Breast epithelium (tissue), 4 donors: ENCODE data around the gene HNRNPUL1. TPM values are rescaled to one million over a fixed set of nuclear protein-coding genes. Genes with fewer than 3 reads are reported as not detected.
A peak's percentile ranks its signal among the peaks of the same experiment; 100 is the strongest.

ENCODE experiments used
- DNase-seq, 2 donors: peaks; one replicate each; pipeline ENCODE4 v3.0.0-alpha.2; 2019; ENCODE audit warnings: low spot score in 2 of 2
- H3K27ac ChIP-seq, 2 donors: fragments of 200-600 bp; sonication (generic) in 1 of 2; one replicate each; pipeline ENCODE4 v1.5.1; 2016 to 2019; ENCODE audit warnings: mild to moderate bottlenecking in 1 of 2
- H3K27me3 ChIP-seq, 2 donors: fragments of 200-600 bp; sonication (generic) in 1 of 2; one replicate each; pipeline versions ENCODE4 v1.5.1 to v1.6.0; 2017 to 2019; ENCODE audit warnings: control low read depth in 1 of 2, mild to moderate bottlenecking in 1 of 2
- H3K36me3 ChIP-seq: fragments of 200-600 bp; one replicate; pipeline ENCODE4 v1.5.1; 2019
- H3K4me1 ChIP-seq, 2 donors: fragments of 200-600 bp; sonication (generic); one replicate each; pipeline ENCODE4 v1.5.1; 2016 to 2019; ENCODE audit warnings: control low read depth in 1 of 2
- H3K4me3 ChIP-seq, 3 donors: fragments of 200-600 bp; sonication (generic); 1 replicate in 2 of 3; 2 replicates in 1 of 3; pipeline ENCODE4 v1.5.1; 2016 to 2019; ENCODE audit warnings: mild to moderate bottlenecking in 3 of 3, moderate library complexity in 2 of 3
- H3K9me3 ChIP-seq, 2 donors: fragments of 200-600 bp; sonication (generic) in 1 of 2; one replicate each; pipeline ENCODE4 v1.5.1; 2016 to 2019; ENCODE audit warnings: control low read depth in 1 of 2
- POLR2A ChIP-seq: fragments of 450-650 bp; IDR thresholded peaks from one replicate; pipeline ENCODE4 v1.6.1; 2016; ENCODE audit warnings: antibody characterized with exemption, mild to moderate bottlenecking, moderate library complexity
- POLR2AphosphoS5 ChIP-seq, 3 donors: sonication (generic); formaldehyde crosslinking; IDR thresholded peaks; one replicate each; pipeline ENCODE4 v1.6.1; 2017; ENCODE audit warnings: antibody characterized with exemption in 3 of 3
- intact Hi-C: fragments of 100-400 bp; cut with DNase I; formaldehyde crosslinking; loops from one replicate; pipeline ENCODE4 v1.15.1; 2023; ENCODE audit warnings: low total_unique reads
- total RNA-seq, 3 donors: library from RNA; depleted of rRNA; stranded (reverse); fragments of >200 nt; gene quantifications; one replicate each; pipeline ENCODE4 v1.1.0, GENCODE V29; 2016
- TF ChIP-seq, protein P1 (sequence below), 3 donors: fragments of 450-650 bp; IDR thresholded peaks; one replicate each; pipeline ENCODE4 v1.5.1; 2016 to 2017; ENCODE audit warnings: antibody characterized with exemption in 3 of 3, mild to moderate bottlenecking in 3 of 3, moderate library complexity in 3 of 3

The HNRNPUL1 gene
- total RNA-seq, 3 donors from 2014 or later: 116 to 146 (median 125) TPM

DNA sequence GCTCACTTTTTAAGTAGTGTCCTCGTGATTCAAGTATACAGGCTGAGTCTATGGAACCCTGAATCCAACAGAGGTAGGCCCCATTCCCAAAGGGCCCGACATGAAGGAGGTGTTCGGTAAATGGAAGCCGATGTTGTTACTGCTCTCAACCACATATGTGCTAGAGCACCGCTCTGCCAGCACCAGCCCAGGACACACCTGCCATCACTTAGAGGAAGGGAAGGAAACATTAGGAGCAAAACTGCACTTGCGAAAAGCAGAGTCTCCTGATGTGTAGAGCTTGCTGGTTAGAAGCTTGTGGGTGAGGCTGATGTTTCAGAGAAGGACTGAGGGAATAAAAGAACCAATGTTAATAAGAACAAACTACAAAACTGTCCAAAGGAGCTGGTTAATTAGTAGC lies 36.4 kb downstream of the HNRNPUL1 start:
- no peaks in the 10 kb centered on the region for H3K9me3 ChIP-seq
- H3K36me3 ChIP-seq: peaks cover 18% of the 10 kb centered on the region
- DNase-seq: no peak

DNA sequence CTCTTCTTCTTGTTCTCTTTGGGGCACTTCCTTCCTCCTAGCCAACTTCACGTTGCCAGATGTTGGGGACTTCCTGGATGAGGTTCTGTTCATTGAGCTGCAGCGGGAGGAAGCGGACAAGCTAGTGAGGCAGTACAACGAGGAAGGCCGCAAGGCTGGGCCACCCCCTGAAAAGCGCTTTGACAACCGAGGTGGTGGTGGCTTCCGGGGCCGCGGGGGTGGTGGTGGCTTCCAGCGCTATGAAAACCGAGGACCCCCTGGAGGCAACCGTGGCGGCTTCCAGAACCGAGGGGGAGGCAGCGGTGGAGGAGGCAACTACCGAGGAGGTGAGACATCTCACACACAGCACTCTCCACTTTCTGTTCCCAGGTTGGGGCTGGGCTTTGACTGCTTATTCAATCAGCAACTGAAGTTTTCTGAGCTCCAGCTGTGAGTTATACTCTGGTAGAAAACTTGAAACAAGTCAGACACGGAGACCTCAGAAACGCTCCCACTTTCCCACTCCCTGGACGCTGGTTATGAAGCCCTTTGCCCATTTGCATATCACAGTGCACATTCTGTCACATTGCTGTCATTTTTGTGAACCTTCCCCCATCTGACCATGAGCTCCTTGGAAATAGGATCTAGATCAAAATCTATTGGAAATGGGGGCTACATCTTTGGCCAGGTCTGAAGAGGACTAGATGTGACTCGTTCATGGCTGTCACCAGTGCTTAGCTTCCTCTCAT lies 38.6 kb downstream of the HNRNPUL1 start:
- Histone ChIP-seq H3K4me1 (peaks cover 19 to 23% of the 10 kb centered on the region in 2 donors), H3K36me3 (peaks cover 24% of the 10 kb centered on the region), H3K9me3 (no peaks in the 10 kb centered on the region), H3K27ac (peak overlapping the region in 1 of 2 donors; percentile 19), H3K4me3 (no peak overlapping the region), H3K27me3 (no peaks in the 10 kb centered on the region)
- TF ChIP-seq, protein P1, sequence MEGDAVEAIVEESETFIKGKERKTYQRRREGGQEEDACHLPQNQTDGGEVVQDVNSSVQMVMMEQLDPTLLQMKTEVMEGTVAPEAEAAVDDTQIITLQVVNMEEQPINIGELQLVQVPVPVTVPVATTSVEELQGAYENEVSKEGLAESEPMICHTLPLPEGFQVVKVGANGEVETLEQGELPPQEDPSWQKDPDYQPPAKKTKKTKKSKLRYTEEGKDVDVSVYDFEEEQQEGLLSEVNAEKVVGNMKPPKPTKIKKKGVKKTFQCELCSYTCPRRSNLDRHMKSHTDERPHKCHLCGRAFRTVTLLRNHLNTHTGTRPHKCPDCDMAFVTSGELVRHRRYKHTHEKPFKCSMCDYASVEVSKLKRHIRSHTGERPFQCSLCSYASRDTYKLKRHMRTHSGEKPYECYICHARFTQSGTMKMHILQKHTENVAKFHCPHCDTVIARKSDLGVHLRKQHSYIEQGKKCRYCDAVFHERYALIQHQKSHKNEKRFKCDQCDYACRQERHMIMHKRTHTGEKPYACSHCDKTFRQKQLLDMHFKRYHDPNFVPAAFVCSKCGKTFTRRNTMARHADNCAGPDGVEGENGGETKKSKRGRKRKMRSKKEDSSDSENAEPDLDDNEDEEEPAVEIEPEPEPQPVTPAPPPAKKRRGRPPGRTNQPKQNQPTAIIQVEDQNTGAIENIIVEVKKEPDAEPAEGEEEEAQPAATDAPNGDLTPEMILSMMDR (IDR thresholded peaks at IDR 0.05): no peak
- TF ChIP-seq POLR2AphosphoS5 (IDR thresholded peaks at IDR 0.05): no peak
- TF ChIP-seq POLR2A: no peak
- no peak for DNase-seq
- intact Hi-C loops: no loop called here

More for the DNA sequence above, 36.4 kb downstream of the HNRNPUL1 start:
- no peak for TF ChIP-seq POLR2AphosphoS5 (IDR thresholded peaks at IDR 0.05)
- TF ChIP-seq, protein P1 (IDR thresholded peaks at IDR 0.05): no peak
- TF ChIP-seq POLR2A: no peak
- intact Hi-C loops: no loop called here
- peak overlapping the region in 1 of 2 donors; percentile 89 for H3K27ac ChIP-seq
- peaks cover 34 to 40% of the 10 kb centered on the region in 2 donors for H3K4me1 ChIP-seq
- no peak overlapping the region for H3K4me3 ChIP-seq
- H3K27me3 ChIP-seq: no peaks in the 10 kb centered on the region

DNA sequence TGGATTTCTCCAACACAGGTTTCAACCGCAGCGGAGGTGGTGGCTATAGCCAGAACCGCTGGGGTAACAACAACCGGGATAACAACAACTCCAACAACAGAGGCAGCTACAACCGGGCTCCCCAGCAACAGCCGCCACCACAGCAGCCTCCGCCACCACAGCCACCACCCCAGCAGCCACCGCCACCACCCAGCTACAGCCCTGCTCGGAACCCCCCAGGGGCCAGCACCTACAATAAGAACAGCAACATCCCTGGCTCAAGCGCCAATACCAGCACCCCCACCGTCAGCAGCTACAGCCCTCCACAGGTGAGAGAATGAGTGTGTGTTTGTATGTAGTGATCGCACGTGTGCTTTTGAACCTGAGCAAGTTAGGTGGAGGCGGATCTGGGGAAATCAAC lies 39.8 kb downstream of the HNRNPUL1 start:
- H3K9me3 ChIP-seq: no peaks in the 10 kb centered on the region
- DNase-seq: no peak
- H3K36me3 ChIP-seq: peaks cover 24% of the 10 kb centered on the region
- H3K27ac ChIP-seq: peak overlapping the region in 1 of 2 donors; percentile 29
- H3K4me3 ChIP-seq: no peak overlapping the region
- H3K27me3 ChIP-seq: no peaks in the 10 kb centered on the region
- H3K4me1 ChIP-seq: peaks cover 9 to 15% of the 10 kb centered on the region in 2 donors
- intact Hi-C loops: no loop called here
- TF ChIP-seq, protein P1 (IDR thresholded peaks at IDR 0.05): no peak
- TF ChIP-seq POLR2A: no peak
- TF ChIP-seq POLR2AphosphoS5 (IDR thresholded peaks at IDR 0.05): no peak

DNA sequence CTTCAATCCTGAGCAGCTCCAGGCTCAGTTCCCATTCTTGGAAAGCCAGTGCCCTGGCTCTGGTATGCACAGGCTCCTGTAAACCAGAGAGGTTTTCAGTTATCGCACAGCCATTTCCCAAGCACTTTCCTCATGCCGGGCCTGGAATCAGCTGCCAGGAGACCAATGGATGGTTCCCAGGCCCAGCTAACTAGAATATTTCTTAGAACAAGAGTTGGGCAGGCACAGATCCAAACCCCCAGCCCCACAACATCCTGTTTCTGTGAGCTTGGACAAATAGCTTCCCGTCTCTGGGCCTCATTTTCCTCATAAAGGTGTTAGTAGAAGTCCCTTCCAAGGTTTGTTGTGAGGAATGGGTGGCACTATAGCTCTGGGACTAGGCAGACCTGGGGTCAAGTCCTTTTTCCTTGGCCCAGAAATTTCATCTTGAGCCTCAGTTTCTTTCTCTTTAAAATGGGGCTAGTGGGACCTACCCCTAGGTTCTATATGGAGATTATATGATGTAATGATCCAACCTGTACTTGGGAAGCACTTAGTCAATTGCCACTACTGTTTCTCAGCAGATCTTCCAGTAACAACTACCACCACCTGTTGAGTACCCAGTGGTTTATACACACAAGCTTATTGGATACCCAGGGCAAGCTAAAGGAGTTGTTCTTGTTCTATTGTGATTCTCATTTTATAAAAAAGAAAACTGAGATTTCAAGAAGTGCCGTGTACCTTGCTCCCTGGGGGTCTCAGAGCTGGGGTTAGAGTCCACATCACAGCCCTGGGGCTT lies 40.7 kb downstream of the HNRNPUL1 start:
- intact Hi-C loops: loop anchor here (5.0 kb wide), 1 partner anchor 348 kb away; no protein-coding TSS in a partner anchor
- H3K4me3 ChIP-seq: no peak overlapping the region

More for the DNA sequence above, 40.7 kb downstream of the HNRNPUL1 start:
- TF ChIP-seq POLR2AphosphoS5 (IDR thresholded peaks at IDR 0.05): no peak
- no peak for TF ChIP-seq POLR2A
- TF ChIP-seq, protein P1 (IDR thresholded peaks at IDR 0.05): no peak
- Histone ChIP-seq H3K27ac (peak overlapping the region; percentile 18 to 29), H3K27me3 (no peaks in the 10 kb centered on the region), H3K4me1 (peaks cover 2 to 8% of the 10 kb centered on the region in 2 donors), H3K9me3 (no peaks in the 10 kb centered on the region), H3K36me3 (peaks cover 24% of the 10 kb centered on the region)
- no peak for DNase-seq
